Erythroblast (primary cell): ENCODE measurements around the gene ATXN10.

Source experiments
- GATA1 ChIP-seq: IDR thresholded peaks from 2 replicates; pipeline ENCODE4 v1.6.1; 2011; ENCODE audit warnings: low read depth, mild to moderate bottlenecking, control low read depth, low read length, moderate library complexity
- POLR2A ChIP-seq: IDR thresholded peaks from 2 replicates; pipeline ENCODE4 v1.6.1; 2011; ENCODE audit warnings: mild to moderate bottlenecking, low read length

DNA sequence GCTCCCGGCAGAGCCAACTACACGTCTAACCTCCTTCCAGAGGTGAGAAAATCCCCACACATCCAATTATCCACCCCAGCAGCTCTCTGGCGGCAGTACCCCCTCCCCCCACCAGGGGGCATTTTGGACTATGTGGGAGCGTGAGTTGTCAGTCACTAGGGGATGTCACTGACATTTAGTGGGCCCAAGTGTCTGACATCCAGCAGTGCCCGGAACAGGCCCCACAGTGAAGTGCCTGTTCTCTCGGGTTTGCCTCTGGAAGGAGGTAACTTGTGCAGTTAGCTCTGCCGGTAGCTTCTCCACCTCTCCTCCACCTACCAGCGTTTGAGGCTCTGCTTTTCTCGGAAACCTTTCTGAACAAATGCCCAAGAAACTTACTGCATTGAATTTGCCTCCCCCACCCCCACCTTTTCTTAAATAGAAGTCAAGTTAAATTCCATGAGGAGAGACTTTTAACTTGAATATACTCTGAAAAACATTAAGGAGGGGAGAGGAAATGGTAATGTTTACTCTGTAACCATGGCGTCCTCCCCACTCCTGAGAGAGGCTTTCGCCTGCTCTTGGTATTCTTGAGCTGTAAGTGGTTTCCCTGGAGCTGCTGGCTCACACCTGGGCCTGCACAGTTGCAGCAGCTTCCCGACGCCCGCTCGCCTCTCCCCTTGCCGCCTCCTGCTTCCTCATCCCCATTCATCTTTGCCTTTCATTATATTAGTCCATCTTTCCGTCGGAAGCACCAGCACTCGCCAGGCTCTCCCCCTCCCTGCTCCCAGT is 192.5 kb downstream of the ATXN10 start:
- TF ChIP-seq POLR2A: no peak
- TF ChIP-seq GATA1: no peak
